Adrenal gland (tissue), 5 donors: Measurements from ENCODE around the gene CYB5D1.

ENCODE experiments used
- POLR2A ChIP-seq, 2 donors: fragments of 450-650 bp; IDR thresholded peaks; one replicate each; pipeline ENCODE4 v1.6.1; 2017; ENCODE audit warnings: antibody characterized with exemption in 2 of 2, mild to moderate bottlenecking in 2 of 2, moderate library complexity in 1 of 2
- TF ChIP-seq, protein P1 (sequence below), 6 experiments: fragments of 450-650 bp in 4 of 6; fragments of 200-600 bp in 2 of 6; sonication (generic) in 1 of 6; IDR thresholded peaks; 1 replicate in 5 of 6; 2 replicates in 1 of 6; pipeline versions ENCODE4 v1.5.1 to v1.8.0; 2016 to 2021; ENCODE audit warnings: antibody characterized with exemption in 6 of 6, mild to moderate bottlenecking in 2 of 6, moderate library complexity in 1 of 6
- donor health status: DM: no; HTN: no; CAD: no.

DNA sequence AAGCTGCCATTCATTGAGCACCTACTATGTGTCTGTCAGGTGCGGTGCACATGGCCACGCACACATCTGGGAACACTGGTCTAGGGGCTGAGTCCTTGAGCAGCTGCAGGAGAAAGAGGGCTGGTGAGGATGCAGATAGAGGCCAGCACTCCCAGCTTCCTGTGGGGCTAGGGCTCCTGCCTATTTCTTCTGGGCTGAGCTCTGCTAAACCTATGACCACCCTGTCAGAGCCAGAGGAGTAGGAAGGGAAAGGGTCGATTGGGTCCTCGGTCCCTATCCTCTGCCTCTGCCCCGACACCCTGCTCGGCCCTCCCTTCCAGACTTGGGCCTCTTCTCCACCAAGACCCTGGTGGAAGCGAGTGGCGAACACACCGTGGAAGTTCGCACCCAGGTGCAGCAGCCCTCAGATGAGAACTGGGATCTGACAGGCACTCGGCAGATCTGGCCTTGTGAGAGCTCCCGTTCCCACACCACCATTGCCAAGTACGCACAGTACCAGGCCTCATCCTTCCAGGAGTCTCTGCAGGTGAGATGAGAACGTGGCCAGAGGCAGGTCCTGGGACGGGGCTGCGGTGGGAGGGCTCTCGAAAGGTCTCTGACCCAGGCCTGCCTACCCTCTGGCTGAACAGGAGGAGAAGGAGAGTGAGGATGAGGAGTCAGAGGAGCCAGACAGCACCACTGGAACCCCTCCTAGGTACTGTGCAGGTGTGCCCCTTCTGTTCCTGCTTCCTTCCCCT, 6.9 kb upstream of the CYB5D1 start:
- TF ChIP-seq, protein P1, sequence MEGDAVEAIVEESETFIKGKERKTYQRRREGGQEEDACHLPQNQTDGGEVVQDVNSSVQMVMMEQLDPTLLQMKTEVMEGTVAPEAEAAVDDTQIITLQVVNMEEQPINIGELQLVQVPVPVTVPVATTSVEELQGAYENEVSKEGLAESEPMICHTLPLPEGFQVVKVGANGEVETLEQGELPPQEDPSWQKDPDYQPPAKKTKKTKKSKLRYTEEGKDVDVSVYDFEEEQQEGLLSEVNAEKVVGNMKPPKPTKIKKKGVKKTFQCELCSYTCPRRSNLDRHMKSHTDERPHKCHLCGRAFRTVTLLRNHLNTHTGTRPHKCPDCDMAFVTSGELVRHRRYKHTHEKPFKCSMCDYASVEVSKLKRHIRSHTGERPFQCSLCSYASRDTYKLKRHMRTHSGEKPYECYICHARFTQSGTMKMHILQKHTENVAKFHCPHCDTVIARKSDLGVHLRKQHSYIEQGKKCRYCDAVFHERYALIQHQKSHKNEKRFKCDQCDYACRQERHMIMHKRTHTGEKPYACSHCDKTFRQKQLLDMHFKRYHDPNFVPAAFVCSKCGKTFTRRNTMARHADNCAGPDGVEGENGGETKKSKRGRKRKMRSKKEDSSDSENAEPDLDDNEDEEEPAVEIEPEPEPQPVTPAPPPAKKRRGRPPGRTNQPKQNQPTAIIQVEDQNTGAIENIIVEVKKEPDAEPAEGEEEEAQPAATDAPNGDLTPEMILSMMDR (IDR thresholded peaks at IDR 0.05), result no peak
- TF ChIP-seq POLR2A (IDR thresholded peaks at IDR 0.05), result no peak
